Activated CD8-positive, alpha-beta memory T cell treated with anti-CD3 and anti-CD28 coated beads, Interleukin-2, amount 50 U/mL, for 1 hour (primary cell): ENCODE measurements around the gene AATF.

Experiments
- DNase-seq: peaks from one replicate; pipeline ENCODE4 v3.0.0-alpha.2; 2020; ENCODE audit errors: extremely low read depth

The AATF gene

DNA sequence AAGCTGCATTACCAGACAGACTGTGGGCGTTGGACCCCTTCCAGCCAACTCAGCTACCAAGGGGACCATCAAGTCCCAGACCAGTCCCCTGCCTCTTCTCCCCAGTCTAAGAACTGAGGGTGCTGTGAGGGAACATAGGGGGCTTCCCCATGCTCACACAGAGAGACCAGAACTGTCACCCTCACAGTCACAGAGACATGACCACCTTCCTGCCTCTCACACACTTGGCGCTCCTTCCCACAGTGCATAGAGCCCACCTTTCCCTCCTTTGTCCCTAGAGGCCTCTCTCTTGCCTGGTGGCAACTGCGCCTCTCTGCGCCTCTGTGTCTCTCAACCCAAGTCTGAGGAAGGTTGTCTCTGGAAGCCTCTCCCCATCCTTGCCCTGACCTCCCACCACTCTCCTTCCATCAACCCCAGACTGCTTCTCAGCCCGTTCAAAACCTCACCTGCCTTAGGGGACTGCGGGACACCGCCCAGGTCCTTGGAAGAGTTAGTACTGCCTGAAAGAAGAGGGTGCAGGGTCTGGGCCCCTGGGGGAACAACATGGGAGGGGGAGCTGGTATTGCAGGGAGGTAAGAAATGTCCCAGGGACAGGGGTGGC, 17.6 kb upstream of the AATF start:
- no peak for DNase-seq

- DNase-seq, result no peak
These were observed 16.9 kb upstream of the AATF start for GRCh38 chr17:36931697-36932382.

- no peak for DNase-seq
These were observed 16.4 kb upstream of the AATF start for GRCh38 chr17:36932383-36932693.

DNA sequence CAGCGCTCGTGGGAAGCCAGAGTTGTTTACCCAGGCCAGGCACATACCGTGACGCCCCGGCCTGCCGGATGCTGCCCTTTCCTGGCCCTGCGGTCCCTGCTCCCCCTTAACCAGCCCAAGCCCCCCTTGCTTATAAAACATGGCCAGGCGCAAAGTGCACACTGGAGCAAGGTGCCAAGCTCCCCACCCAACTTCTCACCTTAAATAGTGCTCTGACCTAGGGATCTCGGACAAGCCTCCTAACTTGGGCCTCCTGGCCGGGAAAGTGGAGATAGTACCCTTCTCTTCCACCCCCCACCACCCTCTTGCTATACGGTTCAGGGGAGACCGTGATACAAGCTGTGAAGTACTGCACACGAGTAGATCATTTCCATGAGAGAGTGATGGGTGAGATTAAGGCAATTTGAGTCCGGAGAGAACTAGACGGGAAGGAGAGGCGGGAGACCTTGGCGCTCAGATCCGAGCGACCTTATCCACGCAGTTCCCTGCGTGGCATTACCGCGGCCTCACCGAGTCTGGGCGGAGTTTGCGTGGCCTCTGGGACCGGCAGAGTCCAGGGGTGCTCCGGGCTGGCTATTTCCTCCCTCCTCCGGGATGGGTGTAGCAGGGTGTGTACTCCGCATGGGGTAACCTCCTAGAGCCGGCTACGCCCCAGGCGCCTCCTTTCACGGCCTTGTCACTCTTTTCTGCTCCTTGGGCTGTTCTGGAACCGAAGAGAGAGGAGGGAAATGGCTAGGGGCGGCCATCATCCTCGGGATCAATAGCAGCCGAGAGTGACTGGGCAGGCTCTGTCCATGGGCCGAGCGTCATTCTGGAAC, 15.9 kb upstream of the AATF start:
- DNase-seq, result no peak

DNA sequence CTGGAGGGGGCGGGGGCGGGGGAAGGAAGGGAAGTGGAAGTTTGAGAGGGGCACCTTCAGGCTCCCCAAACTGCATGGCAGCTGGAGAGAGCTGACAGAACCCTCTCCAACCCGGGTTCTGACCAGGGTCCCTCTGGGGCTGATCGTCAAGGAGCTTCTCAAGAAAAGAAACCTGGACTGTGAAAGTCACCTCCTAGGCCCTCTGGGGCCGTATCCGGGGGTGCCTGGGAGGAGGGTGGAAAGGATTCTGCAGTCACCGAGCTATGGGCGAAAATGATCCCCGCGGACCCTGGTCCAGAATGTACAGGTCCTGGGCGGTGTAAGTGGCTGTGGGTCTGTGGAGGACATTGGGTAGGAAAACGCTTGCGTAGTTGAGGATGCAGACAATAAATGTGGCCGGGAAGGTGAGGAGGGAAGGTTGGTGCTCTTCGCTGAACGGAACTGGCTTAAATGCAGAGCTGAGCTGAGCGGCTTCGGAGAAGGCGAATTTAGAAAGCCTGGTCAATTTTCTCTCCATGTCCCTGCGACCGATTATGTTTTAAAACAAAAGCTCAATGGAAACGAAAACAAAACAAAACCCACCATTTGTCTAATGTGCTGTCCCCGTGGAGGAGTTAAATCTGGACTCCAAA, 15.1 kb upstream of the AATF start:
- DNase-seq, result no peak

- no peak for DNase-seq
These were observed 14.5 kb upstream of the AATF start for GRCh38 chr17:36934144-36934691.

- DNase-seq, result no peak
These were observed 13.8 kb upstream of the AATF start for GRCh38 chr17:36934692-36935630.

DNA sequence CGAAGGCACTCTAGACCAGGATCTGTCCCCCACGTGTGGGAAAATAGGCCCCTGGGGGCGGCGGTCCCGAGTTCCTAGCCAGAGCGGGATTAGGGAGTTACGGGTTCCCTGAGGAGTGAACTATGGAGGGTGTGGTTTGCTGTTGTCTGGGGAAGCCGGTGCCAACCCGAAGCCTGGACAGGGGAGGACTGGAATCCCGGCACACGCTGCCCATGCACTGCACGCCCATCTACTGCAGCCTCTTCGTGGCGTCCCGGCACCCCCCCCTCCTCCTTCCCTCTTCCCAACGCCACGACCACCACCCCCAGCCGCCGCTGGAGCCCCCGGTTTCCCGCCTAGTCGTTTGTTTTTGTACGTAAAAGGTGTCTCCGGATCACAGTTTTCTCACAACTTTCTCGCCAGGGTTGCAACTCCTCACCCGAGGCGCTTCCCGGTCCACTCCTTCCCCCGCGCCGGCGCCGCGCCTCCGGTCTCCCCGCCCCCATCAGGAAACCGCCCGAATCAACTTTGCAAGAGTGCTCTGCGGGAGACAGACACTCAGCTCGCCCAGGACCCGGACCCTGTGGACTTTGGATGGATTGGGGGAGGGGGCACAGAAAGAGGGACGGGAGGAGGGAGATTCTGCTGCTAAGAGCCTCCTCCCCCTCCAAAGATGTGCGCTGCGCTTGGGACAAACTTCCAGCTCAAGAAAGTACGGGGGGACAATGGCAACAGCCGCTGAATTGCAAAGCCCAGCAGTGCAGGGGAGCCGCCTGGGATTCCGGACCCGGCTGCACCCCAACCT, 12.9 kb upstream of the AATF start:
- no peak for DNase-seq

- DNase-seq, result no peak
These were observed 12.2 kb upstream of the AATF start for GRCh38 chr17:36936455-36937000.

- no peak for DNase-seq
These were observed 11.5 kb upstream of the AATF start, which contains the start of gene LHX1 for GRCh38 chr17:36937001-36937958. Gene LHX1, plus strand, starts transcription at chr17:36937475. Its CDS starts 723 bp downstream, at chr17:36938198.

DNA sequence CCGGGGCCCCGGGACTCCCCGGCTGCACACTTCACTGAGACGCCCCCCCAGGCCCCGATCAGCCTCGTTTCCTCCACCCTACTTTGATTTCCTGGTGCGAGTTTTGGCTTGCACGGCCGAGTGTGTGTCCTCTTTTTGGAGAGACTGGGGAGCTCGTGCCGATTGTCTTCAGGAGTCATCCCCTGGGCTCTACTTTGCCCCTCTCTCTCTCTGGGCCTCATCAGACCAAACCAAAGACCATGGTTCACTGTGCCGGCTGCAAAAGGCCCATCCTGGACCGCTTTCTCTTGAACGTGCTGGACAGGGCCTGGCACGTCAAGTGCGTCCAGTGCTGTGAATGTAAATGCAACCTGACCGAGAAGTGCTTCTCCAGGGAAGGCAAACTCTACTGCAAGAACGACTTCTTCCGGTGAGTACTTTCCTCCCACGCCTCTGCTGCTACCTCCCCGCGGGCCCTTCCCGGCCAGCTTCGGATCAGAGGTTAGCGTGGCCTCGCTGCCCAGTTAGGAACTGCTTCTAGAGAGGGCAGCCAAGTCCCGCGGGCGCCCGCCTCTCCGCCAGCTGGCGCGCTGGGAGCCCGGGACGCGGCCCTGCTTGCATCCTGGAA, 10.7 kb upstream of the AATF start:
- no peak for DNase-seq

GRCh38 chr17:36938566-36939051, 10.1 kb upstream of the AATF start:
- no peak for DNase-seq

- DNase-seq, result no peak
These were observed 9.5 kb upstream of the AATF start for GRCh38 chr17:36939052-36939801.

GRCh38 chr17:36939802-36940312, 8.9 kb upstream of the AATF start:
- no peak for DNase-seq

DNA sequence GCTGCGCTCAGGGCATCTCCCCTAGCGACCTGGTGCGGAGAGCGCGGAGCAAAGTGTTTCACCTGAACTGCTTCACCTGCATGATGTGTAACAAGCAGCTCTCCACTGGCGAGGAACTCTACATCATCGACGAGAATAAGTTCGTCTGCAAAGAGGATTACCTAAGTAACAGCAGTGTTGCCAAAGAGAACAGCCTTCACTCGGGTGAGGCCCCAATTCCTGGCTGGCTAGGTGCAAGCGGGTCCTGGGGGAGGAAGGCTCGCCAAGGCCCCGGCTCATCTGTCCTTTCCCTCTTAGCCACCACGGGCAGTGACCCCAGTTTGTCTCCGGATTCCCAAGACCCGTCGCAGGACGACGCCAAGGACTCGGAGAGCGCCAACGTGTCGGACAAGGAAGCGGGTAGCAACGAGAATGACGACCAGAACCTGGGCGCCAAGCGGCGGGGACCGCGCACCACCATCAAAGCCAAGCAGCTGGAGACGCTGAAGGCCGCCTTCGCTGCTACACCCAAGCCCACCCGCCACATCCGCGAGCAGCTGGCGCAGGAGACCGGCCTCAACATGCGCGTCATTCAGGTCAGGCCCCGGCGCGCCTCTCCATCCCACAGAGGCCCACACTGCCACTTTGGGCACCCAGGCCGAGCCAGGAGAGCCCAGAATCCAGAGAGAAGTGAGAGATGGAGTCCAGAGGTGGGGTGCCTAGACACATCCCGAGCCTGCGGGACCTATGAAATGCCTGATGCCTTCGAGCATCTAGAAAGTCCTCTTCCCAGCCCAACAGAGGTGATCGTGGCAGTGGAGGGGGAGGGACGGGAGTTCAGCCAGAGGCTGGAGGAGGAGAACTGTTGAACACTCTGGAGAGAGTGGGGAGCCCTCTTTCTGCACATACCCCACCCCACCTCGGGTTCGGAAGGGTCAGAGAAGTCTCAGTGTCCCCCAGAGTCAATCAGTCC, 8.2 kb upstream of the AATF start:
- no peak for DNase-seq
